Neural progenitor cell (in vitro differentiated cells): ENCODE data around the gene NEB. TPM values are rescaled to one million over a fixed set of nuclear protein-coding genes. Genes with fewer than 3 reads are reported as not detected.

ENCODE experiments used
- DNase-seq: peaks from one replicate; pipeline ENCODE4 v3.0.0-alpha.2; 2016; ENCODE audit warnings: low spot score
- H2AFZ ChIP-seq: fragments of 200-600 bp; sonication (generic); replicated peaks from 2 replicates; pipeline ENCODE4 v1.6.1; 2016; ENCODE audit warnings: antibody characterized with exemption
- H3F3A ChIP-seq: fragments of 200-600 bp; sonication (generic); 2 replicates; pipeline ENCODE4 v1.6.1; 2016; ENCODE audit warnings: antibody characterized with exemption, low read depth
- H3K27ac ChIP-seq: fragments of 200-600 bp; sonication (generic); 2 replicates; pipeline ENCODE4 v1.5.1; 2016; ENCODE audit warnings: mild to moderate bottlenecking
- H3K27me3 ChIP-seq: fragments of 200-600 bp; sonication (generic); 2 replicates; pipeline ENCODE4 v1.6.1; 2016; ENCODE audit warnings: mild to moderate bottlenecking, moderate library complexity
- H3K36me3 ChIP-seq: fragments of 200-600 bp; sonication (generic); 2 replicates; pipeline ENCODE4 v1.5.1; 2016
- H3K4me1 ChIP-seq: fragments of 200-600 bp; sonication (generic); 2 replicates; pipeline ENCODE4 v1.6.1; 2016; ENCODE audit warnings: mixed run types
- H3K4me2 ChIP-seq: fragments of 200-600 bp; sonication (generic); 2 replicates; pipeline ENCODE4 v1.6.1; 2016
- H3K4me3 ChIP-seq: fragments of 200-600 bp; sonication (generic); 2 replicates; pipeline ENCODE4 v1.5.1; 2016
- H3K79me2 ChIP-seq: fragments of 200-600 bp; sonication (generic); 2 replicates; pipeline ENCODE4 v1.6.1; 2016; ENCODE audit warnings: low read depth
- H3K9ac ChIP-seq: fragments of 200-600 bp; sonication (generic); 2 replicates; pipeline ENCODE4 v1.6.1; 2016
- H3K9me3 ChIP-seq: fragments of 200-600 bp; sonication (generic); 2 replicates; pipeline ENCODE4 v1.5.1; 2016; ENCODE audit warnings: low read depth
- H4K20me1 ChIP-seq: fragments of 200-600 bp; sonication (generic); 2 replicates; pipeline ENCODE4 v1.6.1; 2016; ENCODE audit warnings: low read depth
- H3K27ac Mint-ChIP-seq: 3 replicates; pipeline ENCODE4 v1.8.0; 2021; ENCODE audit warnings: mixed read lengths
- H3K27me3 Mint-ChIP-seq: 2 replicates; pipeline ENCODE4 v1.8.0; 2022; ENCODE audit warnings: low read depth, mild to moderate bottlenecking, inconsistent platforms, moderate library complexity, mixed read lengths; ENCODE audit not compliant: insufficient read depth
- H3K36me3 Mint-ChIP-seq: 3 replicates; pipeline ENCODE4 v1.8.0; 2021; ENCODE audit warnings: mixed read lengths
- H3K4me1 Mint-ChIP-seq: 3 replicates; pipeline ENCODE4 v1.8.0; 2021; ENCODE audit warnings: mixed read lengths
- H3K4me3 Mint-ChIP-seq: 3 replicates; pipeline ENCODE4 v1.8.0; 2021; ENCODE audit warnings: mild to moderate bottlenecking, moderate library complexity, mixed read lengths
- H3K9me3 Mint-ChIP-seq: 3 replicates; pipeline ENCODE4 v1.8.0; 2020; ENCODE audit warnings: mixed read lengths
- EZH2 ChIP-seq: fragments of 200-600 bp; sonication (generic); IDR thresholded peaks from 2 replicates; pipeline ENCODE4 v1.6.1; 2017; ENCODE audit warnings: antibody characterized with exemption, mild to moderate bottlenecking, moderate library complexity
- EZH2phosphoT487 ChIP-seq: fragments of 200-600 bp; sonication (generic); IDR thresholded peaks from 2 replicates; pipeline ENCODE4 v1.6.1; 2017; ENCODE audit warnings: antibody characterized with exemption
- total RNA-seq: library from RNA; depleted of rRNA; stranded (reverse); fragments of >200 nt; gene quantifications from 2 replicates; pipeline ENCODE4 v1.2.3, GENCODE V29; 2015; ENCODE audit warnings: low replicate concordance
- TF ChIP-seq, protein P1 (sequence below): fragments of 200-600 bp; sonication (generic); IDR thresholded peaks from 2 replicates; pipeline ENCODE4 v1.5.1; 2017; ENCODE audit warnings: antibody characterized with exemption, mild to moderate bottlenecking

NEB gene
- total RNA-seq, 1 donor from 2014 or later, result 0.49 TPM

DNA sequence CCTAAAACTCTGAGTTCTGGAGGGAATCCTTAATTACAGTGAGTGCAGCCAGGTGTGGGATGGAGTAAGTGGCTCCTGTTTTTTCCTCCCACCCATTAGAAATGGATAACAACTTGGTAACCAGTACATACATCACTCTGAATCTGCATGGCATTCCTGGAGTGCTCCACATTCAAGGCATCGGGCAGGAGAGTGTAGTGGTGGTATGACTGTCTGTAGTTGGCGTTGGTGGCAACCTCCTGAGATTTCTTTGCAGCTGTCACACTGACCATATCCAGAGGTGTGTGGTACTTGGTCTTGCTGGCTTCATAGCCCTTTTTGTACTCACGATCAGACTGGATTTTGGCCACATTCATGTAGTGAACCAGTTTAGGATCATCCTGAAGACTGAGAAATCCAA, 68.3 kb downstream of the NEB start:
- Histone ChIP-seq H3K36me3 (no peaks in the 10 kb centered on the region), H3K79me2 (no peaks in the 10 kb centered on the region), H2AFZ (no peak overlapping the region), H3F3A (no peaks in the 10 kb centered on the region), H3K4me2 (no peak overlapping the region), H3K27me3 (no peaks in the 10 kb centered on the region), H3K9ac (no peak overlapping the region), H3K9me3 (no peaks in the 10 kb centered on the region), H3K4me1 (no peaks in the 10 kb centered on the region), H4K20me1 (no peaks in the 10 kb centered on the region), H3K4me3 (no peak overlapping the region), H3K27ac (no peak overlapping the region)
- peaks cover 2% of the 10 kb centered on the region for H3K27me3 Mint-ChIP-seq
- DNase-seq, result no peak
- TF ChIP-seq EZH2, result no peak
- TF ChIP-seq, protein P1, sequence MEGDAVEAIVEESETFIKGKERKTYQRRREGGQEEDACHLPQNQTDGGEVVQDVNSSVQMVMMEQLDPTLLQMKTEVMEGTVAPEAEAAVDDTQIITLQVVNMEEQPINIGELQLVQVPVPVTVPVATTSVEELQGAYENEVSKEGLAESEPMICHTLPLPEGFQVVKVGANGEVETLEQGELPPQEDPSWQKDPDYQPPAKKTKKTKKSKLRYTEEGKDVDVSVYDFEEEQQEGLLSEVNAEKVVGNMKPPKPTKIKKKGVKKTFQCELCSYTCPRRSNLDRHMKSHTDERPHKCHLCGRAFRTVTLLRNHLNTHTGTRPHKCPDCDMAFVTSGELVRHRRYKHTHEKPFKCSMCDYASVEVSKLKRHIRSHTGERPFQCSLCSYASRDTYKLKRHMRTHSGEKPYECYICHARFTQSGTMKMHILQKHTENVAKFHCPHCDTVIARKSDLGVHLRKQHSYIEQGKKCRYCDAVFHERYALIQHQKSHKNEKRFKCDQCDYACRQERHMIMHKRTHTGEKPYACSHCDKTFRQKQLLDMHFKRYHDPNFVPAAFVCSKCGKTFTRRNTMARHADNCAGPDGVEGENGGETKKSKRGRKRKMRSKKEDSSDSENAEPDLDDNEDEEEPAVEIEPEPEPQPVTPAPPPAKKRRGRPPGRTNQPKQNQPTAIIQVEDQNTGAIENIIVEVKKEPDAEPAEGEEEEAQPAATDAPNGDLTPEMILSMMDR, result no peak
- no peak for TF ChIP-seq EZH2phosphoT487
- H3K4me3 Mint-ChIP-seq, result no peak overlapping the region
- H3K27ac Mint-ChIP-seq, result no peak overlapping the region
- peaks cover 3% of the 10 kb centered on the region for H3K4me1 Mint-ChIP-seq
- H3K36me3 Mint-ChIP-seq, result no peaks in the 10 kb centered on the region
- H3K9me3 Mint-ChIP-seq, result no peaks in the 10 kb centered on the region

DNA sequence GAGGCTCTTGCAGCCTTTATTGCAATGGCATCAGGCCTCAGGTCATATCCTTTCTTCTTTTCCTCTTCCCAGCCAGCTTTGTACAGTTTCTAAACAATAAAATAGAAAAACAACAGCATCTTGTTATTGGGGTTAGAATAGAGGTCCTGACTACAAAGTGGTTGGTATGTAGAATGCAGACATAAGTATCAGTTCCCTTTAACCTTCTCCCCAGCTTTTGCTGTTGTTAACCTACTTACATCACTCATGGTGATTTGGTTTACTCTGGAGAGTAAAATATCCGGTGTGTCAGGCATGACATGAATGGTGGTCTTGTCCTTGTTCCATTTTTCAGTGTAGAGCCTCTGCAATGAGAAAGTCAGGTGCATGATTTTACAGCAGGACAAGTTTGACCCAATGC, 69.8 kb downstream of the NEB start:
- Histone ChIP-seq H3K36me3 (no peaks in the 10 kb centered on the region), H3F3A (no peaks in the 10 kb centered on the region), H3K9me3 (no peaks in the 10 kb centered on the region), H3K4me3 (no peak overlapping the region), H3K4me2 (no peak overlapping the region), H2AFZ (no peak overlapping the region), H3K9ac (no peak overlapping the region), H4K20me1 (no peaks in the 10 kb centered on the region), H3K79me2 (no peaks in the 10 kb centered on the region), H3K4me1 (no peaks in the 10 kb centered on the region), H3K27me3 (no peaks in the 10 kb centered on the region), H3K27ac (no peak overlapping the region)
- H3K4me3 Mint-ChIP-seq, result no peak overlapping the region
- H3K9me3 Mint-ChIP-seq, result no peaks in the 10 kb centered on the region
- peaks cover 3% of the 10 kb centered on the region for H3K4me1 Mint-ChIP-seq
- no peaks in the 10 kb centered on the region for H3K36me3 Mint-ChIP-seq
- TF ChIP-seq EZH2phosphoT487, result no peak
- DNase-seq, result no peak
- H3K27me3 Mint-ChIP-seq, result peaks cover 2% of the 10 kb centered on the region
- H3K27ac Mint-ChIP-seq, result no peak overlapping the region

DNA sequence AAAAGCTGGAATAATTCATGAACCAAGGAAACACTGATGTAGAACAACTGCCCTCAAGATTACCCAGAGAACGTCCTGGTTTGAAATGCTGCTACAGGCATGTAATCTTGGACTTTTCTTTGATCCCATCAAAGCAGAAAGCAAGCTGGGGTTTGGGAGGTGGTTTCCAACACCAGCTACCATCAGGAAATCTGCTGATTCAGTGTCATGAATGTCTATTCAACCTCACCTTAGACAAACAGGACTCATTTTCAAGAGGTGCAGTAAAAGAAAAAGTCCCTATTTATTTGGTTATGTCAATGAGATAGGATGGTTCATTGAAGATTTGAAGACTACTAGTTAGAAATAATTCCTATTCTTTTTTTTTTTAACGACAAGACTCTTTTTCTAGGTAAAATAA, 72.7 kb downstream of the NEB start:
- no peak overlapping the region for H3K4me3 ChIP-seq
- H3F3A ChIP-seq, result no peaks in the 10 kb centered on the region
- Mint-ChIP-seq H3K36me3 (no peaks in the 10 kb centered on the region), H3K9me3 (no peaks in the 10 kb centered on the region), H3K27me3 (peaks cover 2% of the 10 kb centered on the region), H3K4me3 (no peak overlapping the region), H3K4me1 (no peaks in the 10 kb centered on the region), H3K27ac (no peak overlapping the region)
- H3K27ac ChIP-seq, result no peak overlapping the region
- no peaks in the 10 kb centered on the region for H4K20me1 ChIP-seq
- no peak overlapping the region for H3K9ac ChIP-seq
- TF ChIP-seq EZH2phosphoT487, result no peak
- H2AFZ ChIP-seq, result no peak overlapping the region
- no peaks in the 10 kb centered on the region for H3K9me3 ChIP-seq
- no peak for DNase-seq
- no peaks in the 10 kb centered on the region for H3K27me3 ChIP-seq
- no peak overlapping the region for H3K4me2 ChIP-seq
- no peaks in the 10 kb centered on the region for H3K79me2 ChIP-seq
- no peaks in the 10 kb centered on the region for H3K36me3 ChIP-seq
- no peaks in the 10 kb centered on the region for H3K4me1 ChIP-seq

DNA sequence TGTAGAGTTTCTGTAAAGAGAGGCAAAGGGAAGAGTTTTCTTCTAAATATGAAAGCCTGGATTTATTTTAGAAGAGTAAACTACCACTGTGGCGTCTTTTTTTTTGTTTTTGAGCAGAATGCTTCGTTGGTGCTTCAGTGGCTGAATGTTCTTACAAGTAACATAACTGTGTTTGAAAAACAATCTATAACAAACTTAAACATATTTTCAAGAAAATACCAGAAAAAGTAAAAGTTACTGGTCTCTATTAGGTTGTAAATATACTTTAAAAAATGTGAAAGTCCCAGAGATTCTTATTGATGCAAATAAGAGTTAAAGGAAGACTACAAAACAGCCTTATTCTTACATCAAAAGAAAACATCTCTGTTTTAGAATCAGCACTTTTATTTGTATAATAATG, 76.2 kb downstream of the NEB start:
- no peaks in the 10 kb centered on the region for H3K9me3 Mint-ChIP-seq
- Histone ChIP-seq H3K36me3 (no peaks in the 10 kb centered on the region), H3K4me1 (no peaks in the 10 kb centered on the region), H3K4me2 (no peak overlapping the region), H3K9me3 (no peaks in the 10 kb centered on the region), H3K79me2 (no peaks in the 10 kb centered on the region), H3K27me3 (no peaks in the 10 kb centered on the region), H3K9ac (no peak overlapping the region), H2AFZ (no peak overlapping the region), H4K20me1 (no peaks in the 10 kb centered on the region), H3K27ac (no peak overlapping the region), H3F3A (no peaks in the 10 kb centered on the region), H3K4me3 (no peak overlapping the region)
- H3K36me3 Mint-ChIP-seq, result no peaks in the 10 kb centered on the region
- H3K4me1 Mint-ChIP-seq, result no peaks in the 10 kb centered on the region
- no peak overlapping the region for H3K4me3 Mint-ChIP-seq
- DNase-seq, result no peak
- no peak overlapping the region for H3K27ac Mint-ChIP-seq
- H3K27me3 Mint-ChIP-seq, result no peaks in the 10 kb centered on the region
- no peak for TF ChIP-seq EZH2
- no peak for TF ChIP-seq EZH2phosphoT487

DNA sequence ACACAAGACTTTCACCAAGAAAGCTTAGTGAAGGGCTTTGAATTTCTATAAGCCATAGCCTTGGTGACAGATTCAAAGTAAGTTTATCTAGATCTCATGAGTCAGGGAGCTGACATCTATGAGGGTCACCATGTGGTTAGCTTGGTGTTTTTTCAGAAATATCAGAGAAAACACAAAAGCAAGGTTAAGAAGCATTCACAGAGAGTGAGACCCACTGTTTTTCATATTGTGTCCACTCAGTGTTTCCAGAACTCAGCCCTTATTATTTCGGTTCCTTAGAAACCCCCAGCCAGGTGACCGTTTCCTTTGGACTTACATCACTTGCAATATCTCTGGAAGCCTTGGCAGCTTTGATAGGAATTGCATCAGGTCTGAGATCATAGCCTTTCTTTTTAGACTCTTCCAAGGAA, 76.6 kb downstream of the NEB start:
- no peaks in the 10 kb centered on the region for H3K4me1 Mint-ChIP-seq
- H3K4me2 ChIP-seq, result no peak overlapping the region
- no peaks in the 10 kb centered on the region for H3K36me3 ChIP-seq
- H3K79me2 ChIP-seq, result no peaks in the 10 kb centered on the region
- no peak overlapping the region for H3K27ac Mint-ChIP-seq
- H3K27ac ChIP-seq, result no peak overlapping the region
- no peaks in the 10 kb centered on the region for H3K36me3 Mint-ChIP-seq
- no peak overlapping the region for H2AFZ ChIP-seq
- no peaks in the 10 kb centered on the region for H3K27me3 Mint-ChIP-seq
- no peak for DNase-seq
- no peaks in the 10 kb centered on the region for H3K27me3 ChIP-seq
- TF ChIP-seq EZH2phosphoT487 (no peak), EZH2 (no peak)
- TF ChIP-seq, protein P1, result no peak
- no peaks in the 10 kb centered on the region for H4K20me1 ChIP-seq
- no peak overlapping the region for H3K9ac ChIP-seq
- H3K4me3 Mint-ChIP-seq, result no peak overlapping the region
- no peaks in the 10 kb centered on the region for H3K9me3 ChIP-seq
- H3K4me3 ChIP-seq, result no peak overlapping the region
- no peaks in the 10 kb centered on the region for H3F3A ChIP-seq
- no peaks in the 10 kb centered on the region for H3K9me3 Mint-ChIP-seq
- no peaks in the 10 kb centered on the region for H3K4me1 ChIP-seq
